GM18502 (cell line): ENCODE data around the gene SLCO3A1.
A peak's percentile ranks its signal among the peaks of the same experiment; 100 is the strongest.

Experiments
- ATAC-seq: cut with Tn5 transposase; IDR thresholded peaks from one replicate; pipeline ENCODE4 v1.9.1; 2021; ENCODE audit warnings: mild to moderate bottlenecking; ENCODE audit not compliant: unreplicated experiment, poor library complexity

Gene SLCO3A1

DNA sequence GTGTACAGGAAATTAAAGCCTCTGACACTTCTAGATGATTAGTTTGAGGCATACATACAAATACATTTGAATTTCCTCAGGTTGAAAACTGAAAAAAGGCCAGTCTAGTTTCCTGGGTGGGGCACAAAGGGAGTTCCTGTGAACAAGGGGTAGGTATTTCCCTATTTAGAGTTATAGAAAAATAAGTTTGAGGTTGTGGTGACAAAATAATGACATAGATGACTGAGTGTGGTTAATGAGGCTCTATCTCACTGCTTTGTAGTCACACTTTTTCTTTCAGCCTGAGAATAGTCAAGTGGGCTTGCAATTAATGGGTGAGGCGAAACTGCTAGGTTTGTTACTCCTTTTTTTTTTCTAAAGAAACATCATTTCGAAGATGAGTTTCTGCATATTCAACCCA lies 4.3 kb downstream of the SLCO3A1 start:
- ATAC-seq: peak; percentile 70

DNA sequence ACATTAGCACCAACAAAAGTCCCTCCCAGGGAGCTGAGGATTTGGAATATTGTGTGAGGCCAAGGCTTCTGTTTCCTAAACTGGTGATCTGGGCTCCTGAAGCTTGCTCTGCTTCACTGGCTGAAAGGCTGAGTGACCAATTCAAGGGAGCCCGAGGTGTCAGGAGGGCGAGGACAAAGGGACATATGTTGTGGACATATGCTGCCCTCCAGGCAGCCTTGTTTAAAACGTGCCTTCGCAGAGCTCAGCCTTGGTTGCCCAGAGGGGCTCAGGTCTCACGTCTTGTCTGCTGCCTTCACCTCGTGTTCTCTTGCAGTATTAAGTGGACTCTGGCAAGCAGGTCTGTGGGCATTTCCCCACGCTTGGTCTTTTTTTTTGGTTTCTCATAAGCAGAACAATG lies 7.0 kb downstream of the SLCO3A1 start:
- no peak for ATAC-seq

DNA sequence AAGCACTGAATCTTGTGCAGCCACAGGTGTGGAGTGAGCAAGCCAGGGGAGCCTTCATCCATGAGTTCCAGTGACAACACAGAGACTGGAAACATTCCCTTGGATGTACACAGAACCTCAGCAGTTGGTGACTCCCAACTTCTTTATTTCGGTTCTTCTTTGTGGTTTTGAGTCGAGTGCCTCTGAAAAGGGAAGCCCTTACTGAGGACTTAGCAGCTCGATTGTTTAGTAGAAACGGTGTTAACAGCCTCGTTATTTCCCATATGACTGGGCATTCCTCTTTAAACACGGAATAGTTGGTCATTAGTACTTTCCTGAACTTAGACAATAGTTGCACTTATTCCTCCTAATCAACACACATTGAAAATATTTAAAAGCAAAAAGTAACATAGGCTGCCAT lies 7.7 kb downstream of the SLCO3A1 start:
- ATAC-seq: no peak

DNA sequence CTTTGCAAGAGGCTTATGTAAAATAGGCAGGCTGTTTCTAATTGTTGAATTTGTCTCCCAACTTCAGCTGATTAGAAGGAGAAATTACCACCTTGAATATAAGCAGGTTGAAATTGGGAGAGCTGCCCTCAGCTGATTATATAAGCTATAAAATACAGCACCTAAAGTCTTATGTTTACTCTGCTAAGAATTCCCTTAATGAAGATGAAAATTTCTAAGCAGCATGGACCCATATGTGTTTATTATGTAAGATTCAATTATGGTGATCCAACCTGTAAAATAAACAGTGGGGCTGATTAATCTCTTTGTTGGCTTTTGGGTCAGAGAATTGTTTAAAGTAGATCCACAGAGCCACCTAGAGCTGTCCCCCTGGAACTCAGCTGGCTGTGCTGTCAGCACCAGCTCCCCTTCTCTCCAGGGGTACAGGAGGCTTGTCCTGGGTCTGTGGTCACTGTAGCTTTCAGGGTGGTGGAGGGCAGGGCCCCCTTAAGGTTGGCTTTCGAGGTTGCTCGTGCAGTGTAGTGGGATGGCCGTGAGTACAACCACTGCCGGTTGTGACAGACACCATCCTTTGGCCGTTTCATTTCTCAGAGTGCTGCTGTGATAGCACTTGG lies 9.5 kb downstream of the SLCO3A1 start:
- no peak for ATAC-seq

DNA sequence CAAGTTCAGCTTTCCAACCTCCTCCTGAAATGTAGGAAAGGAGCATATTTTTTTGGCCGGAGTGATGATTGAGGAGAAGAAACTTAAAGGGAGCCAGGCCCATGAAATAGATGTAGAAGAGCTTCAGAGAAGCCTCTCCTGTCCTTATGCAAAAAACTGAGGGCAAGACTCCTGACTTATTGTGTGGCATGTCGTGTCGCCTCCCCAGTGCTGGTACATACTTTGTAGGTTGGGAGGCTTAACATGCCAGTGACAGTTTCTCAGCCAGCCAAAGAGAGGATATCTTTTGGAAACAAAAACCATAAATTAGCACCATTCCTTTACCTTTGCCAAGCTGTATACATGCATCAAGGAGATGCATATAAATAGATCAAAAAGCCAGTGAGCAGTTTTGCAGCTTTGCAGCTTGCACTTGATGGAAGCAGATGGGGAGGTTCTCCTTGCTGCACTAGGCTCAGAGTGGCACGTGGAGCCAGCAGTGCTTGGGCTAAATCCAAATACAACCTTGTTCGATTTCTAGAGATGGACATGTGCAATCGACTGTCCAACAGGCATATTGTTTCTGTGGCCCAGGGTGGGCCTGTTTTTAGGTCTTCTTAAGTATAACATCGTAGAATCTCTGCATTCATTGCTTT lies 10.2 kb downstream of the SLCO3A1 start:
- no peak for ATAC-seq

DNA sequence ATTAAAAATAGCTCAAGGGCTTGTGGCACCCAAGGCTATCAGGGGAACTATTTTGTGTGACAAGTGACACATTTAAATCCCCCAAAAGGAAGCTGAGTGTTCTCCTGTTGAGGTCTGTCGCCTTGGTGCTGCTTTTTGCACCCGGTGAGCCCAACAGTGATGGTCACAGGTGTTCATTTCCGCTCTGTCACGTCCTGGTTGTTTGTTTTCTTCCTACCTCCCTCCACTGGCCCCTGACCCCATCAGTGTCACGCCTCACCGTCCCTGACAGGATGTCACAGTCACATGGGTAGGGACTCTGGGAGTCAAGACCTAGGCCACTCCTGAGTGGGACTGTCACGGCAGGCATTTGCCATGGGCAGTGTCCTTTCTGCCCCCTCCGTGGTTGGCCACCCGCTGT lies 11.2 kb downstream of the SLCO3A1 start:
- ATAC-seq: no peak

DNA sequence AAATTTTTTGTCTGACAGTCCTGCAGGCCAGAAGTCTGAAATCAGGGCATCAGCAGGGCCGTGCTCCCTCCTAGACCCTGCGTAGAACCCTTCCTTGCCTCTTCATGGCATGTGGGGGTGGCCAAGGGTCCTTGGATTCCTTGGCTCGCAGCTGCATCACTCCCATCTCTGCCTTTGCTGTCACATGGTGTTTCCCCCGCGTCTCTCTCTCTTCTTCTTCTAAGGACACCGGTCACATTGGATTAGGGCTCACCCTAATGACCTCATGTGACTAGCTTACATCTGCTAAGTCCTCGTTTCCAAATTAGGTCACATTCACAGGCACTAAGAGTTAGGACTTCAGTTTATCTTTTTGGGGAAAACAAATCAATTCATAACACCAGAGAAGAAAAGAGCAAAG lies 12.0 kb downstream of the SLCO3A1 start:
- ATAC-seq: no peak

DNA sequence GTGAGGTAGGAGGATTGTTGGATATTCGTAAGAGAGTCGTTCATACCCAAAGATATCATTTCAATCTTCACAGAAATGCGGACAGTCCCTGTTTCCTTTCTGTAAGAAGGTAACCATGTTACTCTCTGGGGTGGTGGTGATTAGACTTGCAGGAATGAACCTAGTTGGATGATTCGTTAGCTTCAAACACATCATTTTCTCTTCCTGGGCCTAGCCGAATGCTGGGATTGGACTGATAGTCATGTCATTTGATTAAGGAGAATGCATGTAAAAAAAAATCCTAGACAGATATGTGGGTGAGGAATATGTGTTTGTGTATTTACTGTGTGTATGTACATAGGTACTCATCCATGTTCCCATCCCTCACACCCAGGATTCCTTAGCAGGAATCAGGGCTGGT lies 12.4 kb downstream of the SLCO3A1 start:
- ATAC-seq: no peak

DNA sequence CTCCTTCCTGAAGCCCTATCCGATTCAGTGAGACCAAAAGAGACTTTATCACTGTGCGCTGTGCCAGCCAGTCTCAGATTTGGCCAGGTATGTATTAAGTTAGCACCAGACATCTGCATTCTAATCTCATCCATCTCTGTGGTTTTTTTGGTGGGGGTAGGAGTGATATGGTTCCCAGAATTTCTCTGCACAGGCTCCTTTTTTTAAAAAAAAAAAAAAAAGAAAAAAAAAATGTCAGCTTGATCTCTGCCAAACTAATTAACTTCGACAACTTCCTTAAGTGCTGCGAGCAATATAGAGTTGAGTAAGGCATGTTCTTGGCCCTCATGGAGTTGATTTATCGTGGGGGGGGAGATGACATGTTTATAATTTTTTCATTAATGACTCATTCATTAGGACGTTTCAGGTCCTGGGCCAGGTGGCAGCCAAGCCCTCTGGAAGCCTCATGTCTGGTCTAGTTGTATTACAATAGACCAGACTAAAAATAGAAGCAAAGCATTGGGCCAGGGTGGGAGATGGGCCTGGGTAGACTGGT lies 12.9 kb downstream of the SLCO3A1 start:
- ATAC-seq: no peak

DNA sequence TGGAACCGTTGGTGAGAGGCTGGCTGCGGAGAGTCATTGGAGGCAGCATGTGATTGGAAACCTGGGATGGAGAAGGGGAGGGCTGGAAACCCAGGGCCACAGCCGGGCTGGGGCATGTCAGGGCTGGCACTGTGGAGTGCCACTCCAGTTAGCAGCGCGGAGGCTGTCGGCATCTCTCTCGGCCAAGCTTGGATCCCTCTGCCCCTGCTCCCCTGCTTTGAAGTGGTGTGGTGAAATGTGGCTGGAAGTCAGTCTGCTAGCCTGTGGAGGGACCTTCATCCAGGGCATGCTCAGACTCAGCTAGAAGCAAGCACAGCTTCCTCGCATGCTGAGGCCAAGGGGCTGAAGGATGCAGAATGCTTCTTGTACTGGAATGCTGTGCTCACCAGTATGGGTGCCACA lies 13.5 kb downstream of the SLCO3A1 start:
- no peak for ATAC-seq

DNA sequence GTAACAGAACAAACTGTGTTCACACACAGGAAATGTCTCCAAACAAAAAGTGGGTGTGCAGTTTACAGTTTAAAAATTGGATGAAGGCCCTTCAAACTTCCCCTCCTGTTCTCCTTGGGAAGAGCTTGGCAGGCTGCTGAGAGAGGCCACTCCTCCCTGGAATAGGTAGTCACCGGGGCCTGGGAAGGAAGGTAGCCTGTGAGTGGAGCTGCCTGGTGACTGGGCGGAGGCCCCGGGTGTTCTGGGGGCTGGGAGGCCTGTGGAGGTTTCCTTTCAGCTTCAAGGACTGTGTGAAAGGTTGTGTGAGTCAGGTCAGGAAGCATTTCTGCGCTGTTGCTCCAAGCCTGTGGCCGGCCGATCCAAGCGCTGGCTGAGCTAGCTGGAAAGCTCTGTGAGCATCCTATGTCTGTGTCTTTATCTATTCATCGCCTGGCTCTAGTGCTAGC lies 14.1 kb downstream of the SLCO3A1 start:
- ATAC-seq: no peak

DNA sequence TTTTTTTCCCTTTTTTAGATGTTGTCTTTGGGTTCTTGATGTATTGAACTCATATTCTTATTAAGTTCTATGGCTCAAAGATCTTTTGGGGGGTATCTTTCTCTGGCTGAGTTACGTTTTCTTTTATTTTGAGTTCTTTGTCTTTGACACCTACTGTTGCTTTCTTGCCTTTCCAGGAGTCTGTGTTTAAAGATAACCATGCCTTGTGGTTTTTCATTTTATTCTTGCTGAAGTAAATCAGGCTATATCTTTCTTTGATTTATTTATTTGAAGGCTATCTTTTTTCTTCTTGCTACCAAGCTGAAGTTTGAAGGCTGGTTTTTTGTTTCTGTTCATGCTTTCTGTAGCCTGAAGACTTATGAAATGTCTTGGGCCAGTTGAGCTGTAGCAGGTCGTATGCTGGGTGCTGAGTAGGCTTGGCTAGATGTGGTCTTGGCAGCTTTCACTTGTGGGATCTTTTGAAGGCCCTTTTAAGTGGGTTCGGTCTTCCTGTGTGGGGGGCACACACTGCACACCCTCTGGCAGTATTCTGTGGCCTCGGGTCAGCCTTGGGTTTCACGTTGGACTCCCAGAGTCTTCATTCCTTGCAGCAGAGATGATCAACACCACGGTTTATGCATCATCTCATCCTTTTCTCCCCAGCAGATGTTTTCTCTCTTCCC lies 17.5 kb downstream of the SLCO3A1 start:
- ATAC-seq: no peak

DNA sequence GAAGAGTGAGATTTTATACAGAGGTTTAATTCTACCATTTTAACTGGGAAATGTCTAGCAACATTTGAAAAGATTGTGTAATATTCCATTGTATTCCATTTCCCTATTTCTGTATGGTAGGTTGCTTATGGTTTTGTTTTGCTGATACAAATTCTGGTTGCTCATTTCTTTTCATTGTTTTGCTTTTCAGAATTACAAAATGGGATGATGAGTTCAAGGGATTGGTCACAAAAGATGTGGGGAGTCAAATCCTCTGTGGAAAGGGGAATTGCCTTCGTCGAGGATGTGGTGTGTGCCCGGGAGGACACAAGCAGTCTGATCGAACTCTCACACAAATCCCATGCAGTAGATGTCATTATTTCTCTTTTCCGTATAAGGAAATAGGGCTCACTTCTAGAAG lies 18.3 kb downstream of the SLCO3A1 start:
- ATAC-seq: no peak

DNA sequence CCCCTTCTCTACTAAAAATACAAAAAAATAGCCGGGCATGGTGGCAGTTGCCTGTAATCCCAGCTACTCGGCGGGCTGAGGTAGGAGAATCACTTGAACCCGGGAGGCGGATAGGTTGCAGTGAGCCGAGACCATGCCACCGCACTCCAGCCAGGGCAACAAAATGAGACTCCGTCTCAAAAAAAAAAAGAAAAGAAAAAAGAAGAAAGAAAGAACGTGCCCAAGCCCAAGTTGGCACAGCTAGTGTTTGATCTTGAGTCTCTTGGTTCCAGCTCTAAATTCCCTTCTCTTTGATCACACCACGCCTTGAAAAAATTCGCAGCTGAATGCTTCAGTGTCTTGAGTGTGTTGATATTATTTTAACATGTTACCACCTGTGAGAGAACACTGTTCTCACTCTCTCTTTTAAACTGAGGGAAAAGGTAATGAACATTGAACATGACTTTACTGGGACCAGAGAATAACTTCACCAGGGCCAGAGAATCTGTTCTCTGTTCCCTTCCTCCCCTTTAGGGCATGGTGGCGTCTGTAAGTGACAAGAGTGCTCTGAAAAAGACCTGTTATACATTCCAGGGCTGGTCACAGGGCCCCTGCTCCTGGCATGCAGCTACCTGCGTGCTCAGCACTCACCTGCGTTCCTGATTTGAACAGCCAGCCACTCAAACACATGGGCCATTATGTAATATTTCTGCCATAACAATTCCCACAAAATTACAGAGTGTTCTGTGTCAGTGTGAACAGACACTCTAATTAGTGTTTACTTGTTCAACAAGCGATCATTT lies 19.0 kb downstream of the SLCO3A1 start:
- ATAC-seq: no peak

DNA sequence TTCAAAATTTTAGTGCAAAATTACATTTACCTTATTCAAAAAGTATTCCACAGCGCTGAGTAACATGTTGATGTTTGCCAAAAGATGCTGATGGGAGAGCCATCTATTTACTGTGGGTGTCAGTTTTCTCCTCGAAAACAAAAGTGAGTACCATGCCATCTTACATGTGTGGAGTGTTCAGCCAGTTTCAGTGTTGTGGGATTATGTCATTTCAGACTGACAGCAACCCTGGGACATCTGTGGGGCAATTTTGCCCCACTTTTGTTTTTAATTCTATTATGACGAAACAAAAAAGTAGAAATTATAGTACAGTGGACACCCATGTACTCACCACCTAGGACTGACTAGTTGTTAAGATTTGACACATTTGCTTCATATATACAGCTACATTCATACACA lies 19.6 kb downstream of the SLCO3A1 start:
- ATAC-seq: no peak

DNA sequence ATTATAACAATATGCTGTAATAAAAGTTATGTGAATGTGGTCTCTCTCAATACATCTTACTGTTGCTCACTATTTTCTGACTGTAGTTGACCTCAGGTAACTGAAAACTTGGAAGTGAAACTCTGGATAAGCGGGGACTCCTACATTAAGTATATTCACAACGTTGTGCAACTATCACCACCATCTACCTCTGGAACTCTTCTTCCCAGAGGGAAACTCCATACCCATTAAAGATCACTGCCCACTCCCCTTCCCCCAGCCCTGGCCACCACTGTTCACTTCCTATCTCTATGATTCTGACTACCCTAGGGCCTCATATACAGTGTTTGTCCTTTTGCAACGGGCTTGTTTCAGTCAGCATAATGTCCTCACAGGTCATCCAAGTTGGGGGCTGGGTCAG lies 20.7 kb downstream of the SLCO3A1 start:
- ATAC-seq: no peak

DNA sequence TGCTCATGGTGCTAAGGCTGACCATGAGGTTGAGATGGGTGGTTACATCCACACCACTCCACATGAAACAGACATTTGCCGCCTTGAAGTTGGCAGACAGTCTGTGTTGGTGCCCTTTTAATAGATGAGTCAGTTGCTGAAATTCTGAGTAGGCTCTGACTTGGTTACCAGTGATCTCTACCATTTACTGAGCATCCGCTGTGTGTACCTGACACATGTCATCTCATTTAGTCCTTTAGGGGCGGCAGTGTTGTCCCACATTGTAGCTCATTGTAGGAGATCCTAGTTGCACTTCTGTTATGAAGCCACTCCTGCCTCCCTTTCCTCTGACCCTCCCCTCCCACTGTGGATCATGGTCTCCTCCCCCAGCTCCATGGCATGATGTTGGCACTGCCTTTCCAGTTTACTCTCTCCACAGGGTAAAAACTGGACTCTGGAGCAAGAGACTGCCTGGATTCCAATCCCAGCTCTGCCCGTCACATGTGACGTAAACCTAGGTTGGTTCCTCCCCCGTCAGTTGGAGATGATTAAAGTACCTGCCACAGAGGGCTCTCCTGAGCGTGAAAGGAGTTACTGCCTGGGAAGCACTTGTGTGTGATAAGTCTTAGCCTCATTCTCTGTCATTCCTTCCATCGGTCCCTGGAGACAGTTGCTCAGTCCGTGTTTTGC lies 21.6 kb downstream of the SLCO3A1 start:
- ATAC-seq: no peak

DNA sequence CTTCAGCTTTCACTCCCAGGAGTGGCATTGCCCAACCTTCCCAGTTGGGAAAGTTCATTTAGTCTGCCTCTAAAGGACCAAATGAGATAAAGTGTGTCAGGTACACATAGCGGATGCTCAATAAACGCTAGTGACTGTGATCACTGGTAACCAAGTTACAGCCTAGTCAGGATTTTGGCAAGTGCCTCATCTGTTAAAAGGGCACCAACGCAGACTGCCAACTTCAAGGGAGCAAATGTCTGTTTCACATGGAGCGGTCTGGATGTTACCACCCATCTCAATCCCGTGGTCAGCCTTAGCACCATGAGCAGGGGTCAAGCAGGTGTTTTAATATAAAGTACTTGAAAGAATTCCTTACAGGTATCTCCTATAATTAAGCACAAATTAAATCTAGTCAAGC lies 22.7 kb downstream of the SLCO3A1 start:
- ATAC-seq: no peak

DNA sequence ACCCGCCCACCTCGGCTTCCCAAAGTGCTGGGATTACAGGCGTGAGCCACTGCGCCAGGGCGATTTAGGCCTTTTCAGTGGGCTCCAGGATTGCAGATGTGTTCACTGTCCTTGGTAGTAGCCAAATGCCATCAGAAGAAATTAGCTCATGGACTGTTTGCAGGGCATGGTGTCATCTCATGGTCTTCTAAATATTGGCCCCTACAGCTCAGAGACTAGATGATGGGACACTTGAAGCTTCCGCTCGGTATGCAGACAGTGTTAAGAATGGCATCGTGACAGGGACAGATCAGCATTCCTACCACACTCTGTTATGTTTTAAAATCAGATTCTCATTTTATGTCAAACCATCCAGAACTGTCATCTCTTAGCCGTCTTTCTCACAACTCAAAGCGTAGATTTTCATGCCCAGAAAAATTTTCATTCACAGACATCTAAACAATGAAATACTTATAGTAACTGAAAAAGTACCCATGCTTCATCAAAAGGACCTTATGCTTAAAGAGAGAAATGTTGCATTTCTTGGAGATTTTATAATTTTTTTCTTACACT lies 24.9 kb downstream of the SLCO3A1 start:
- no peak for ATAC-seq

DNA sequence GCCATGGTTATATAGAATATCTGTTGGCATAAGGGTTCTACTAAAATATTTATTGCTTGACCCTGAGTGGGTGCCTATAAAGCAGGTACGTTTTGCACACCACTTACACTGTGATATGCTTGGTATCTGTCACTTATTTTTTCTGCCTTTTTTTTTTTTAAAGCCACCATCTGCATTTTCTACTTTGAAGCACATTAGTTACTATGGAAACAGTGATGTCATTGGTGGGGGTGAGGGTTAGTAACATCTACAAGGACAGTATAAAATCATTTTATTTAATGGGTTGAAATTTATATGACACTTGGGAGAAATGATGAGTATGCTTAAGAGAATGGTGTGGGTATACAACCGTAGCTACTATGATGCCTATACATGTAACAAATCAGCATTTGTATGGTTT lies 25.6 kb downstream of the SLCO3A1 start:
- no peak for ATAC-seq
